RWPE2 (cell line): Measurements from ENCODE around the gene GPER1.

Experiments used
- ATAC-seq: fragments of 200-7000 bp; cut with Tn5 transposase; 3 replicates; pipeline ENCODE4 v1.9.1; 2021; ENCODE audit warnings: low read depth
- DNase-seq: peaks from one replicate; pipeline ENCODE4 v3.0.0-alpha.2; 2020; ENCODE audit warnings: low spot score
- H3K27ac ChIP-seq: fragments of 450-650 bp; 2 replicates; pipeline ENCODE4 v1.5.1; 2017; ENCODE audit warnings: mild to moderate bottlenecking; ENCODE audit not compliant: poor library complexity, severe bottlenecking
- H3K27me3 ChIP-seq: fragments of 250-450 bp; sonication (Bioruptor Pico); 2 replicates; pipeline ENCODE4 v1.5.1; 2021; ENCODE audit warnings: mild to moderate bottlenecking, moderate library complexity; ENCODE audit not compliant: insufficient read depth, poor library complexity, severe bottlenecking
- H3K36me3 ChIP-seq: fragments of 250-450 bp; sonication (Bioruptor Pico); 2 replicates; pipeline ENCODE4 v1.5.1; 2020; ENCODE audit warnings: low read depth, mild to moderate bottlenecking, moderate library complexity
- H3K4me1 ChIP-seq: fragments of 250-450 bp; sonication (Bioruptor Pico); 2 replicates; pipeline ENCODE4 v1.5.1; 2021; ENCODE audit warnings: mild to moderate bottlenecking, moderate library complexity; ENCODE audit not compliant: insufficient read depth, poor library complexity, severe bottlenecking
- H3K4me3 ChIP-seq: fragments of 250-450 bp; sonication (Bioruptor Pico); 2 replicates; pipeline ENCODE4 v1.5.1; 2021; ENCODE audit warnings: mild to moderate bottlenecking, moderate library complexity; ENCODE audit not compliant: severe bottlenecking
- H3K9me3 ChIP-seq: fragments of 250-450 bp; sonication (Bioruptor Pico); 2 replicates; pipeline ENCODE4 v1.5.1; 2021; ENCODE audit warnings: mild to moderate bottlenecking, moderate library complexity; ENCODE audit not compliant: severe bottlenecking
- TF ChIP-seq, protein P1 (sequence below): fragments of 450-650 bp; IDR thresholded peaks from one replicate; pipeline ENCODE4 v1.5.1; 2017; ENCODE audit warnings: mild to moderate bottlenecking, moderate library complexity; ENCODE audit not compliant: poor library complexity, severe bottlenecking

GPER1 gene

DNA sequence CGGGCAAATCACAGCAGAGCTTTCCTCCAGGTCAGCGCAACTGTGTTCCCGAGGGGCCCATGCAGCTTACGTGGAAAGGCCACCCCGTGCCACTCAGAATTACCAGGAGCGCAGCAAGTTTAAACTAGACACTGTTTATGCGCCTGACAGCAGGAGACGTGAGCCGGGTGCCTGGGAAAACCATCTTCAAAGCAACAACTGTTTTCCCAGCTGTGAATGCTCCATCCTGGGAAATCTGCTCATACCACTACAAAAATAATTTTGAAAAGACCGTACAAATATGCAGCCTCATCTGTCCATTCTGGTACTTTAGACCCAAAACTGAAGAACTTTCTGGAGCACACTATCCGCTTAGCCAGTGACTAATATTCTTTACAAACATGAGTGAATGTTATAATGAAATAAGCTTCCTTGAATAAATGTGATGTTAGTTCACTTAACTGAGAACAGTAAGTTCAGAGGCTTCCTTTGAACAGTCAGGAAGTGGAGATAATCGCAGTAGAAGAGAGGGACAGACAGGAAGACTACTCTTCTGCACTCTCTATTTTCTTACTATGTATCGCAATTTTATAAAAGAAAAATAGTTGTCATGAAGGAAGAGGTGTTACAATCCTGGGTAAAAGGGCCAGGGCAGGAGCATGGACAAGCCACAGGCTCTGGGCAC, 16.7 kb downstream of the GPER1 start:
- H3K27me3 ChIP-seq: no peaks in the 10 kb centered on the region
- DNase-seq: no peak
- no peaks in the 10 kb centered on the region for H3K36me3 ChIP-seq
- H3K9me3 ChIP-seq: no peaks in the 10 kb centered on the region
- no peak overlapping the region for H3K27ac ChIP-seq
- H3K4me1 ChIP-seq: no peaks in the 10 kb centered on the region
- no peak for ATAC-seq
- H3K4me3 ChIP-seq: no peak overlapping the region
- TF ChIP-seq, protein P1, sequence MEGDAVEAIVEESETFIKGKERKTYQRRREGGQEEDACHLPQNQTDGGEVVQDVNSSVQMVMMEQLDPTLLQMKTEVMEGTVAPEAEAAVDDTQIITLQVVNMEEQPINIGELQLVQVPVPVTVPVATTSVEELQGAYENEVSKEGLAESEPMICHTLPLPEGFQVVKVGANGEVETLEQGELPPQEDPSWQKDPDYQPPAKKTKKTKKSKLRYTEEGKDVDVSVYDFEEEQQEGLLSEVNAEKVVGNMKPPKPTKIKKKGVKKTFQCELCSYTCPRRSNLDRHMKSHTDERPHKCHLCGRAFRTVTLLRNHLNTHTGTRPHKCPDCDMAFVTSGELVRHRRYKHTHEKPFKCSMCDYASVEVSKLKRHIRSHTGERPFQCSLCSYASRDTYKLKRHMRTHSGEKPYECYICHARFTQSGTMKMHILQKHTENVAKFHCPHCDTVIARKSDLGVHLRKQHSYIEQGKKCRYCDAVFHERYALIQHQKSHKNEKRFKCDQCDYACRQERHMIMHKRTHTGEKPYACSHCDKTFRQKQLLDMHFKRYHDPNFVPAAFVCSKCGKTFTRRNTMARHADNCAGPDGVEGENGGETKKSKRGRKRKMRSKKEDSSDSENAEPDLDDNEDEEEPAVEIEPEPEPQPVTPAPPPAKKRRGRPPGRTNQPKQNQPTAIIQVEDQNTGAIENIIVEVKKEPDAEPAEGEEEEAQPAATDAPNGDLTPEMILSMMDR: no peak

DNA sequence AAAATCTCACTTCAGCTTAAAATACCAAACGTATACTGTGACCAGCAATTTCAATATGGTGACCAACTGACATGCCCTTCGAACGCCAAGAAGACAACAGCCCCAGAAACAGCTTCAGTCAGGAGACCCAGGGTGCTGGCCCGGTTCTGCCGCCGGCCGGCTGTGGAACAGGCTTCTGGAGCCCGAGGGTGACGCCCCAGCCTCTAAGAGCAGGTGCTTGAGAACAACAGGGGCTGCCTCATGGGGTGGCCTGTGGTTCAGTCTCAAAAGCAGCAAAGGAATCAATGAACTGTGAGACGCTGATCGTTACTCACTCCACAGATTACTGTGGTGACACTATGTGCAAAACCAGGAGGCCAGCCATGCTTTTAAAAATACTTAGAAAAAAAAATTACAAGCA, 17.3 kb downstream of the GPER1 start:
- Histone ChIP-seq H3K27ac (no peak overlapping the region), H3K4me1 (no peaks in the 10 kb centered on the region), H3K9me3 (no peaks in the 10 kb centered on the region), H3K27me3 (no peaks in the 10 kb centered on the region), H3K4me3 (no peak overlapping the region), H3K36me3 (no peaks in the 10 kb centered on the region)
- no peak for ATAC-seq
- no peak for DNase-seq
- TF ChIP-seq, protein P1: no peak

- Histone ChIP-seq H3K9me3 (no peaks in the 10 kb centered on the region), H3K4me1 (no peaks in the 10 kb centered on the region), H3K27ac (no peak overlapping the region), H3K4me3 (no peak overlapping the region), H3K36me3 (no peaks in the 10 kb centered on the region), H3K27me3 (no peaks in the 10 kb centered on the region)
- ATAC-seq (no peak), DNase-seq (peak; percentile 65)
- TF ChIP-seq, protein P1: no peak
Measured at GRCh38 chr7:1106063-1106792, 18.3 kb downstream of the GPER1 start.

DNA sequence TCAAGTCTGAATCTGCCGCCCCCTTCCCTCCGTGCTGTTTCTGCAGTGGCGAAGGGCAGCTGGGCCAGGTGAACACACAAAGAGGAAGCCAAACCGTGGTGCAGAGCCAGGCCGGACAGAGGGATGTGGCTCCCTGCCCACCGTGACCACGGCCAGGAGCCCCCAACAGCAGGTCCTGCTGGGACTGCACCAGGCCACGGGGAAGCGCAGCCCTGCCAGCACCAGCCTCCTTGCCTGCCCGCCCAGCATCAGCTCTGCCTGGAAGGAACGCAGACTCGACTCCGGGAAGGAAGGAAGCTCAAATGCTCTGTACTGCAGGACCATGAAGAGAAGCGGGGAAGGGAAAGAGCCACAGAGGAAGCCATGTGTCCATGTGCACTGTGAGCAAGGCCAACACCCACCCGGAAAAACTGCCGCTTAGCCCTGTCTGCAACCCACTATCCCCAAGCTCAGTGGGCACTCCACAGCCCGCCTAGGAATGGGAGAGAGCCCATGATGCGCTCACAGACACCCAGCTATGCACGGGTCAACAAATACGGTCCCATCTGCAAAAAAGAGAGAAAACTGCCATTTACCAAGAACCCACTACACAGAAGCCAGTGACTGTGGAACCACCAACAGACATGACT, 19.0 kb downstream of the GPER1 start:
- no peaks in the 10 kb centered on the region for H3K36me3 ChIP-seq
- H3K9me3 ChIP-seq: no peaks in the 10 kb centered on the region
- no peak overlapping the region for H3K27ac ChIP-seq
- H3K27me3 ChIP-seq: no peaks in the 10 kb centered on the region
- ATAC-seq: no peak
- H3K4me1 ChIP-seq: no peaks in the 10 kb centered on the region
- no peak for DNase-seq
- no peak overlapping the region for H3K4me3 ChIP-seq
- TF ChIP-seq, protein P1: no peak
